PFSK-1 (cell line): ENCODE measurements around the gene RAD51AP2.

Source experiments
- REST ChIP-seq, 2 experiments: IDR thresholded peaks; 2 replicates each; pipeline versions ENCODE4 v1.6.1 to v1.8.0; 2011 to 2012; ENCODE audit warnings: low read depth in 2 of 2, low read length in 2 of 2, control low read depth in 1 of 2, inconsistent platforms in 1 of 2, mild to moderate bottlenecking in 1 of 2, moderate library complexity in 1 of 2; ENCODE audit not compliant: insufficient read depth in 1 of 2
- TAF1 ChIP-seq: IDR thresholded peaks from 2 replicates; pipeline ENCODE4 v1.6.1; 2012; ENCODE audit warnings: low read length, control low read depth, borderline replicate concordance; ENCODE audit not compliant: insufficient read depth

- TF ChIP-seq TAF1 (no peak), REST (IDR thresholded peaks at IDR 0.05; ENCODE audit: insufficient read depth in 1 of 2, low read depth in 2 of 2, low read length in 2 of 2) (no peak)
Measured at GRCh38 chr2:17539611-17540092, 21.4 kb upstream of the RAD51AP2 start.
